Spleen (tissue), 7 donors: Measurements from ENCODE around the gene BLCAP.

ENCODE experiments used
- CTCF ChIP-seq, 11 experiments: fragments of 200-600 bp in 7 of 11; fragments of 450-650 bp in 4 of 11; sonication (generic) in 4 of 11; IDR thresholded peaks in 8 of 11; conservative IDR thresholded peaks in 3 of 11; 1 replicate in 7 of 11; 2 replicates in 4 of 11; pipeline versions ENCODE4 v1.4.0 to v1.8.0; 2016 to 2021; ENCODE audit warnings: antibody characterized with exemption in 11 of 11, inconsistent platforms in 4 of 11, mild to moderate bottlenecking in 1 of 11
- POLR2A ChIP-seq, 3 donors: fragments of 450-650 bp; IDR thresholded peaks; one replicate each; pipeline ENCODE4 v1.5.1; 2017; ENCODE audit warnings: antibody characterized with exemption in 3 of 3, mild to moderate bottlenecking in 1 of 3
- donor health status: DM: no; HTN: no; CAD: no; lungs with moderate emphysema.
- donor health status: DM: no; HTN: no; CAD: no.
- donor health status: DM: no; HTN: no; CAD: no.

DNA sequence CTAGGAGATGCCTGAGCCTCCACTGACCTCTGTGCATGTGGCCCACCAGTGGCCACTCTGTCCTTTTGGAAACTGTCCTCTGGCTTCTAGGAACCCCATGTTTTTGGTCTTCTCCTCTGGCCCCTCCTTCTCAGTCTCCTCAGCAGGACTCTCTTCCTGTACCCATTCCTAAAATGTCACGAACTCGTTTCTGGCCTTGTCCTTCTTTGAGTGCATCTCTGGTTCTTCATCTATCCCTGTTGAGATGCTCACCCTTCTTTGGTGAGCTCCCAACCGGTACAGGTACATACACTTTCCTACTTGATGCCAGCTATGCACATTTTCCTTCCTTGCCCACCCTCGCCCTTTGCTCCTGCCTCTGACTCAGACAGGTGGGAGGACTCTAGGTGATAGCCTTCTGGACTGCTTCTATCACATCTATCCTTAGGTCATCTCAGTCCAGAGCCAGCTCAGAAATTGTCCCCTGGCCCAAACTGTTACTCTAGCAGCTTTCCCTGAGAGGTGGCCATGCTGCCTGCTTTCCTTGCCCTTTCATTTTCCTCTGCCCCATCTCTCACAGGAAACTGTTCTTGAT is 21.4 kb downstream of the BLCAP start:
- TF ChIP-seq CTCF (IDR thresholded peaks at IDR 0.05 in 8 of 11, conservative IDR thresholded peaks at IDR 0.05 in 3 of 11) (no peak), POLR2A (IDR thresholded peaks at IDR 0.05) (no peak)
